Activated CD4-positive, alpha-beta memory T cell treated with anti-CD3 and anti-CD28 coated beads, Interleukin-2, amount 10 ng/mL, durations not matched to agents 7 days and 5 days (primary cell): ENCODE results near the gene TRAPPC2L. TPM values are rescaled to one million over a fixed set of nuclear protein-coding genes. Genes with fewer than 3 reads are reported as not detected.

ENCODE experiments used
- CTCF ChIA-PET: fragments of 350-600 bp; sonication (Branson Sonifier 250); formaldehyde crosslinking; loops from one replicate; lab custom pipeline; 2021; ENCODE audit warnings: antibody characterized with exemption, inconsistent platforms; lab: Charles Lee
- POLR2A ChIA-PET: fragments of 350-600 bp; sonication (Branson Sonifier 250); formaldehyde crosslinking; loops from one replicate; lab custom pipeline; 2021; ENCODE audit warnings: antibody characterized with exemption; lab: Charles Lee
- DNase-seq: peaks from one replicate; pipeline ENCODE4 v3.0.0-alpha.2; 2020
- H3K27ac Mint-ChIP-seq: one replicate; pipeline ENCODE4 v1.8.0; 2021; ENCODE audit warnings: mild to moderate bottlenecking, mixed read lengths
- H3K27me3 Mint-ChIP-seq: one replicate; pipeline ENCODE4 v1.8.0; 2021; ENCODE audit warnings: mixed read lengths
- H3K36me3 Mint-ChIP-seq: one replicate; pipeline ENCODE4 v1.8.0; 2021; ENCODE audit warnings: low read depth, mixed read lengths
- H3K4me1 Mint-ChIP-seq: one replicate; pipeline ENCODE4 v1.8.0; 2021; ENCODE audit warnings: mixed read lengths
- H3K4me3 Mint-ChIP-seq: one replicate; pipeline ENCODE4 v1.8.0; 2021; ENCODE audit warnings: mild to moderate bottlenecking, mixed read lengths
- H3K9me3 Mint-ChIP-seq: one replicate; pipeline ENCODE4 v1.8.0; 2021; ENCODE audit warnings: mixed read lengths
- total RNA-seq, 2 experiments: library from RNA; stranded (reverse); gene quantifications; one replicate each; pipeline ENCODE4 v1.2.3, GENCODE V29; 2021

The TRAPPC2L gene, protein sequence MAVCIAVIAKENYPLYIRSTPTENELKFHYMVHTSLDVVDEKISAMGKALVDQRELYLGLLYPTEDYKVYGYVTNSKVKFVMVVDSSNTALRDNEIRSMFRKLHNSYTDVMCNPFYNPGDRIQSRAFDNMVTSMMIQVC
- total RNA-seq, result 10 to 100 TPM; 44.9 to 45.8 TPM

DNA sequence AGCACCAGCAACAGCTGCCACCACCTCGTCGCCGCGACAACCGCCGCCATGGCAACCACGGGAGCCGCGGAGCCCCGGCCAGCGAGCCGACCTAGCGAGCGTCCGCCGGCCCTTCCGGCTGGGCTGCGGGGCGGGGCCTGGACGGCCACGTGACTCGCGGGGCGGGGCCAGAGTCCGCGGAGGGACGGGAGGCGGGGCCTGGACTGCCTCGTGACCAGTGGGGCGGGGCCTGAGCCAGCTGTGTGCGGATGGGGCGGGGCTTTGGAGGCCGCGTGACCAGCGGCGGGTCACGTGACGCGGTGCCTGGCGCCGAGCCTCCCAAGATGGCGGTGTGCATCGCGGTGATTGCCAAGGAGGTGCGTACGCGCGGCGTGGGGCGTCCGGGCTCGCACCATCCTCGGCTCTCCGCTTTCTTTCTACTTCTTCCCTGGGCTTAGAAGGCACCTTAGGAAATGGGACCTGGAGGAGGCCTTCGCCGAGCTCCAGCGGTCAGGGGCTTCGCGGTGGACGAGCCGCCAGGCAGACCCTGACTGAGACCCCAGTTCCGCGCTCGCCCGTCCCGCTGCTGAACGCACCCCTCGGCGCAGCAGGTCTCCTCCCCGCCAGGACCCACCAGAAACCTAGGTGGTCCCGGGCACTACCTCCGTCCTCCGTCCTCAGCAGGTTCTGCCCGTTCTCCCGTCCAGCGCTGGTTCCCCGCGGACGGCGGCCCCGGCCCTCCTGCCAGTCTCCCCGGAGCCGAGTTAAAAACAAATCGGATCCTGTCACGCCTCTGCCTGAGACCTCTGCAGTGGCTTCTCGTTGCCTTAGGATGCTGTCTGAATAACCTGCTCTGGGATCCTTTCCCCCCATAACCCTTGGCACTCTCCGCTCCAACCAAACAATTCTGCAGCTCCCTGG lies at the start of gene TRAPPC2L, which contains the start of gene GALNS:
TSS of gene TRAPPC2L (plus strand) at position 300 of the 900 bp plus-strand sequence. CDS start at position 324, 24 bp downstream.
TSS of gene GALNS (minus strand) at position 120 of the 900 bp plus-strand sequence. CDS start at position 50, 70 bp downstream.
- POLR2A ChIA-PET, result interaction anchor here (0.7 to 4.9 kb wide), 17 partner anchors 8 to 1165 kb away, joined by 3 to 59 read pairs (median 4); partner anchors contain the start of genes ACSF3, APRT, ZC3H18 and ZNF778
- H3K4me1 Mint-ChIP-seq, result peaks cover 33% of the 10 kb centered on the region
- peaks cover 23% of the 10 kb centered on the region for H3K36me3 Mint-ChIP-seq
- peak within 1 kb of the TSS; percentile 97 for H3K4me3 Mint-ChIP-seq
- no peaks in the 10 kb centered on the region for H3K9me3 Mint-ChIP-seq
- peak; percentile 99 for DNase-seq
- CTCF ChIA-PET, result interaction anchor here (0.7 to 2.9 kb wide), 13 partner anchors 11 to 390 kb away, joined by 3 to 36 read pairs (median 6); partner anchors contain the start of genes APRT and CDH15
- H3K27ac Mint-ChIP-seq, result peak within 1 kb of the TSS; percentile 82
- H3K27me3 Mint-ChIP-seq, result no peaks in the 10 kb centered on the region

DNA sequence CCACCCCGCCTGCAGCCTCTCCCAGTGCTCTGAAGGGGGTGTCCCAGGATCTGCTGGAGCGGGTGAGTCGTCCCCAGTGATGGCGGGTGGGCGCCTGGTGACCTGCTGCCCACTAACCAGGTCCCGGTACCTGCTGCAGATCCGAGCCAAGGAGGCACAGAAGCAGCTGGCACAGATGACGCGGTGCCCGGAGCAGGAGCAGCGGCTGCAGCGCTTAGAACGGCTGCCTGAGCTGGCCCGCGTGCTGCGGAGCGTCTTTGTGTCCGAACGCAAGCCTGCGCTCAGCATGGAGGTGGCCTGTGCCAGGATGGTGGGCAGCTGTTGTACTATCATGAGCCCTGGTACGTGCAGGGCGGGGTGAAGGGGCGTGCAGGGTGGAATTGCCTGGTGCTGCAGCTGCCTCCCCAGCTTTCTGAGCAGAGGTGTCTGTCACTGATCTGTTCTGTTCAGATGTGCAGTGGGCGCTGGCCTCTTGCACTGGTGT lies 49.7 kb upstream of the TRAPPC2L start:
- ChIA-PET CTCF (no interaction called here), POLR2A (interaction anchor here (11.5 kb wide), 1 partner anchor 23 kb away, joined by 249 read pairs; the partner anchor contains the start of gene PIEZO1)
- Mint-ChIP-seq H3K27ac (peak overlapping the region; percentile 10), H3K9me3 (no peaks in the 10 kb centered on the region), H3K36me3 (peaks cover 45% of the 10 kb centered on the region), H3K4me3 (no peak overlapping the region), H3K27me3 (no peaks in the 10 kb centered on the region), H3K4me1 (peaks cover 36% of the 10 kb centered on the region)
- DNase-seq, result no peak

DNA sequence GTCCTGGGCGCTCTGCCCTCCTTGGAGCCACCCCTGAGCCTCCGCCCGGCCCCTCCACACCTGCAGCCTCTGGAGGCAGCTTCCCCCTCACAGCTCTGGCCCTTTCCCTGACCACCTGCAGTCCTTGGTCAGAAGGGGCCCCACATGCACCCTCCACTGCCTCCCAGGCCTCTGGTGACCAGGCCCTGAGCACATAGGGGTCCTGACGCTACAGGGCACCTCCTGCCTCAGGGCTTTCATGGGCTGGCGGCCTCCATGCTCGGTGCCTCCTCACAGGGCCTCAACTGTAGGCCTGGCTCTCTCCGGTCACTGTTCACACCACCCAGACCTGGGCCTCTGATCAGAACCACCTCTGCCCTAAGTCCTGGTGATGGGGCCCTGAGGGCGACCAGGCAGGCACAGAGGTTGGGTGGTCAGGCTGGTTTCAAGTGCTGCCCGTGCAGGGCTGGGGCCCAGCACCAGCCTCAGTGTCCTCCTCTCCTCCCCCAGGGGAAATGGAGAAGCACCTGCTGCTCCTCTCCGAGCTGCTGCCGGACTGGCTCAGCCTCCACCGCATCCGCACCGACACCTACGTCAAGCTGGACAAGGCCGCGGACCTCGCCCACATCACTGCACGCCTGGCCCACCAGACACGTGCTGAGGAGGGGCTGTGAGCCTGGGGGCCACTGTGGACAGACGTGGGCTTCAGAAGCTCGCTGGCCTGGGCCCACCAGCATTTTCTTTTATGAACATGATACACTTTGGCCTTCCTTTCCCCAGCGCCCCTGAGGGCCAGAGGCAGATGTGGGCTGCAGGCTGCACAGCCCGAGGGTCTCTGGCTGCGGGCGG lies 49.1 kb upstream of the TRAPPC2L start:
- peaks cover 43% of the 10 kb centered on the region for H3K36me3 Mint-ChIP-seq
- DNase-seq, result no peak
- H3K27me3 Mint-ChIP-seq, result no peaks in the 10 kb centered on the region
- H3K9me3 Mint-ChIP-seq, result no peaks in the 10 kb centered on the region
- peaks cover 37% of the 10 kb centered on the region for H3K4me1 Mint-ChIP-seq
- H3K4me3 Mint-ChIP-seq, result peak overlapping the region; percentile 13
- ChIA-PET CTCF (no interaction called here), POLR2A (interaction anchor here (1.2 to 11.5 kb wide), 2 partner anchors 24 to 361 kb away, joined by 3 to 249 read pairs; partner anchors contain the start of gene PIEZO1)
- H3K27ac Mint-ChIP-seq, result peak overlapping the region; percentile 29

DNA sequence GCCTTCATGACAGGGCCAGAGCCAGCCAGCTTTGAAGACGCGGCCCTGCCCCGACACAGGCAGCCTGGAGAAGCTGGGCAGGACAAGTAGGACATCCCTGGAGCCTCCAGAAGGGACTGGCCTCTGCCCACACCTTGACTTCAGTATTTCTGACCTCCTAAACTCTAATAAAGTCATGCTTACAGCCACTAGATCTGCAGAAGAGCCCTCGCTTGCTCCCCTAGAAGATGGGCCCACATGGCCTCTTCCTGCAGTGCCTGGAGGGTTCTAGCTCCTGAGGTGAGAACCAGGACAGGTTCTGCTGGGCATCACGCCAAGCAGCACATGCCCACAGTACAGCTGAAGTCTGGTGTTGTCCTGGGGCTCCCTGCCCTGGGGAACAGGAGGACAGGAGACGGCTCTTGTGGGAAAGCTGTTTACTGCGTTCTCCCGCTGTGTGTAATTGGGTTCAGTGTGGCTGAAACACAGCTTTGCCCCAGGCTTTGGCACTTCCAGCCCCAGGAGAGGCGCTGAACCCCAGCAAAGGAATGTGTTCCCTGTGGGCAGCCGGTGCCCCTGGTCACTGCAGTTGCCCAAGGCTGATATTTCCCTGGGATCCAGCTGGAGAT lies 47.8 kb upstream of the TRAPPC2L start:
- CTCF ChIA-PET, result interaction anchor here (0.9 to 5.0 kb wide), 4 partner anchors 14 to 72 kb away, joined by 3 to 36 read pairs (median 15); partner anchors contain the start of genes GALNS and TRAPPC2L
- DNase-seq, result no peak
- peak overlapping the region; percentile 92 for H3K4me3 Mint-ChIP-seq
- peaks cover 42% of the 10 kb centered on the region for H3K36me3 Mint-ChIP-seq
- no peaks in the 10 kb centered on the region for H3K9me3 Mint-ChIP-seq
- peaks cover 40% of the 10 kb centered on the region for H3K4me1 Mint-ChIP-seq
- POLR2A ChIA-PET, result interaction anchor here (1.0 to 11.5 kb wide), 10 partner anchors 9 to 408 kb away, joined by 3 to 249 read pairs (median 5); partner anchors contain the start of genes ACSF3, GALNS, PIEZO1 and TRAPPC2L
- peak overlapping the region; percentile 32 for H3K27ac Mint-ChIP-seq
- H3K27me3 Mint-ChIP-seq, result no peaks in the 10 kb centered on the region

DNA sequence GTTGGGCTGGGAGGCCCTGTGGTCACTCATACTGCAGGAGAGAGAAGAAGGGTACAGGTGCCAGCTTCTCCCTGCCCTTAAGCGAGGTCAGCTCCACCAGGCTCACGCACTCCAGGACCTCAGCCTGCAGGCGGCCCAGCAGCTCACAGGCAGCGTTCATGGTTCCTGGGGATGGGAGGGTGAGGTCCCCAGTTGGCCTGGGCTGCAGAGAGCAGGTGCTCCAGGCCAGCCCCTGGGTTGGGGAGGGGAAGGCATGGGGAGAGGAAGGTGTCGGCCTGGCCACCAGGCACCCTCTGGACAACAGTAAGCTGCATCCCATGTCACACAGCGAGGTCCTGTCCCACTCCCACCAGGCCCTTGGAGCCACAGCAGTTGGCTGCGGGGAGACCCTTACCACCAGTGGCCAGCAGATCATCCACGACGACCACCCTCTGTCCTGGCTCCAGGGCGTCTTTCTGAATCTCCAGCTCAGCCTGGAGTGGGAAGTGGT lies 47.2 kb upstream of the TRAPPC2L start:
- ChIA-PET POLR2A (interaction anchor here (1.0 to 11.5 kb wide), 15 partner anchors 9 to 699 kb away, joined by 3 to 249 read pairs (median 4); partner anchors contain the start of genes ACSF3, GALNS, PIEZO1 and TRAPPC2L), CTCF (interaction anchor here (0.9 to 5.0 kb wide), 6 partner anchors 15 to 72 kb away, joined by 3 to 36 read pairs (median 14); partner anchors contain the start of genes GALNS and TRAPPC2L)
- no peaks in the 10 kb centered on the region for H3K9me3 Mint-ChIP-seq
- H3K4me3 Mint-ChIP-seq, result peak overlapping the region; percentile 92
- peak overlapping the region; percentile 88 for H3K27ac Mint-ChIP-seq
- no peak for DNase-seq
- peaks cover 37% of the 10 kb centered on the region for H3K36me3 Mint-ChIP-seq
- H3K4me1 Mint-ChIP-seq, result peaks cover 39% of the 10 kb centered on the region
- H3K27me3 Mint-ChIP-seq, result no peaks in the 10 kb centered on the region

DNA sequence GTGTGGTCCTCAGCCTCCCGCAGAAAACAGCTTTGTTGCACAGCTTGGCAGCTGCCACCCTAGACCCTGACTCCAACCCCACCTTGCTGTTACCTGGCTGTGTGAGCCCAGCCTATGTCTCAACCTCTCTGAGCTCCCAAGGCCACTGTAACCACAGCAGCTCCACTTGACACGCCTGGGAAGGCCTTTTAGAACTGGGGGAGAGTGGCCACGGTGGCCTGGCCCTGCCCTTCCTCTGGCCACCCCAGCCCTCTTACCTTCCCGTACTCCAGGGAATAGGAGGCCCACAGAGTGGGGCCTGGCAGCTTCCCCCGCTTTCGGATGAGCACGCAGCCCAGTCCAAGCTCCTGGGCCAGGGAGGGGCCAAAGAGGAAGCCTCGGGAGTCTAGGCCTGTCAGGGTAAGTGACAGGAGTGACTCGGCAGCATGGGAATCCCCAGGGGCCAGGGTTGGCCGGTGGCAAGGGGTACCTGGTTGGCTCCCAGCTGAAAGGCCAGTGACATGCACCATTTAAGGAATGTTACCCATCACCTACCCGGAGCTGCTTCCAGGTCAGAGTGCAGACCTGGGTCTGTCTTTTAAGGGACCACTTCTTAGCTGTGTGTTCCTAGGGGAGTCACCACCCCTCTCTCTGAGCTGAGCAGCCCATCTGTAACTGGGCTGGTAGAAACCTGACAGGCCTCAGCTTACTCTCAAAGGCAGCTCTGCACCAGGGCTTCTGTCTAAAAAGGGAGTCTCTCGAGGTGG lies 46.6 kb upstream of the TRAPPC2L start:
- peaks cover 34% of the 10 kb centered on the region for H3K36me3 Mint-ChIP-seq
- CTCF ChIA-PET, result interaction anchor here (1.7 to 5.0 kb wide), 5 partner anchors 26 to 73 kb away, joined by 4 to 36 read pairs (median 19); partner anchors contain the start of genes GALNS and TRAPPC2L
- no peaks in the 10 kb centered on the region for H3K9me3 Mint-ChIP-seq
- H3K4me1 Mint-ChIP-seq, result peaks cover 36% of the 10 kb centered on the region
- no peaks in the 10 kb centered on the region for H3K27me3 Mint-ChIP-seq
- POLR2A ChIA-PET, result interaction anchor here (0.9 to 11.5 kb wide), 18 partner anchors 9 to 699 kb away, joined by 3 to 249 read pairs (median 4); partner anchors contain the start of genes ACSF3, GALNS, PIEZO1 and TRAPPC2L
- peak overlapping the region; percentile 92 for H3K4me3 Mint-ChIP-seq
- H3K27ac Mint-ChIP-seq, result peak overlapping the region; percentile 88
- no peak for DNase-seq

DNA sequence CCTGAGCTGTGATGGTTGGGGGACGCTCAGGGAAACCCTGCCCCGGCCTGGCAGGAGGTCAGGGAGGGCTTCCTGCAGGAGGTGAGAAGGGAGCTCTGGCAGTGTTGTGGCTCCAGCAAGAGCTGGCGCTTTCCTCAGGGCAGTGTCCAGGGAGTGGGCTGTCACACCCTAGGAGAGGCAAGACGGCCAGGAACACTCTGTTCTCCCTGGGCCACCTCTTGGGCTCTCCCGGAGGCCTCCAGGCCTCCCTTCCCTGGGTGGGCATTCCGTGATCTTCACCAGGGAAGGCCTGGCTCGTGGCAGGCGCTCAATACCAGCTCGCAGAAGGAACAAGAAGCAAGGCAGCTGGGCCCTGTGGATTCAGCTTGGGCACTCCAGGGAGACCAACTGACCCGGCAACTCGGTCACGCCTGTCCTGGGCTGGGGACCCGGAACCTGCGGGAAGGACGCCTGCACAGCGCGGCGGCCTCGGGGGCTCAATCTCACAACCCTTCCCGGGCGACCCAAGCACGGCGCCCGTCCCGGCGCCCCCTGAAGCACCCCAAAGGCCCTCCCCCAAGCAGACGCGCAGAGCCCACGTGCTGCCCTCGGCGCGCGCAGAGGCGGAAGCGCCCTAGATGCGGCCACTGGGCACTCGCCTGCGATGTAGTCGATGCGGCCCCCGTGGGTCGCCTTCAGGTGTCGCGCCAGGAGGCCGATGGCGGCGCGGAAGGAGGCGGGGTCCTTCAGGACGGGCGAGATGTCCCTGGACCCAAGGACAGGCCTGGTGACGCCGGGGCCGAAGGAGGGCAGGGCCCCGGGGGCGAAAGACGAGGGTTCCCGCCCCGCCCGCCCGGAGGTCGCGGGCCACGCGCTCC lies 45.8 kb upstream of the TRAPPC2L start:
- H3K4me1 Mint-ChIP-seq, result peaks cover 33% of the 10 kb centered on the region

DNA sequence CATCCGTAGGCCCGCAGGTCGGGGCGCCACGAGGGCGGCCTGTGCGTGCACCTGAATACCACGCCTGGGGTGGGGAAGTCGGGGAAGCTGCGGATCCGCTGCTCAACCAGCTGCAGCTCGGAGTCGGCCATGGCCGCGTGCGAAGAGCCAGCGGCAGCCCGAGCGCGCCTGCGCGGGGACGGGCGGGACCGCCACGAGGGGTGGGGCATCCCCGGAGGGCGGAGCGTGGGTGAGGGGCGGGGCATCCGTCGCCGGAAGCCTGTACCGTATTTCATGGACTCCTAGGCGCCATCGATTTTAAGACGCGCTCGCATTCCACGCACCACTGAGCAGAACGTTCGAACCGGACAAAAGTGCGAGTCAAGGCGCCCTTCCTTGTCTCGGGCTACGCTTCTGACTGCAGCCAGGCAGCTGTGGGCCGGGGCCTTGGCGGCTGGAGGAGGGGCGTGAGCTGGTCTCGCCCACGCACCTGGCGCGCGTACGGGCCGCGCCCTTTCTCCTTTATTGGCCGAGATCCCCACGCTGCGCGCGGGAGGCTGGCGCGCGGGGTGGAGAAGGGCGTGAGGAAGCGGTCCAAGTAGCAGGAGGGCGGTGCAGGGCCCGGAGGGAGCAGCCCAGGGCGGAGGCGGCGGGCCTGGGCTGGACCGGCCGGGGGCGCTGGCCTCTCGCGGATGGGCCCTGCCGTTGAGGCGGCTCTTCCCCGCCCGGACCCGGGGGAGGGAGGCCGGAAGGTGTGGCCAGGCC lies 45.0 kb upstream of the TRAPPC2L start, which contains the start of gene APRT:
TSS of gene APRT (minus strand) at position 160 of the 744 bp plus-strand sequence. CDS start at position 131, 29 bp downstream.
- Mint-ChIP-seq H3K4me3 (peak within 1 kb of the TSS; percentile 92), H3K36me3 (peaks cover 25% of the 10 kb centered on the region), H3K9me3 (no peaks in the 10 kb centered on the region), H3K27ac (peak within 1 kb of the TSS; percentile 99), H3K4me1 (peaks cover 33% of the 10 kb centered on the region), H3K27me3 (no peaks in the 10 kb centered on the region)
- peak; percentile 97 for DNase-seq
- POLR2A ChIA-PET, result interaction anchor here (0.7 to 11.5 kb wide), 16 partner anchors 8 to 1062 kb away, joined by 3 to 249 read pairs (median 4); partner anchors contain the start of genes ACSF3, CDT1, GALNS and MVD
- CTCF ChIA-PET, result interaction anchor here (0.8 to 5.0 kb wide), 9 partner anchors 10 to 406 kb away, joined by 3 to 36 read pairs (median 6); partner anchors contain the start of genes CDH15, GALNS, TRAPPC2L and ZNF778

More for the DNA sequence above, 45.8 kb upstream of the TRAPPC2L start:
- ChIA-PET CTCF (interaction anchor here (1.7 to 5.0 kb wide), 6 partner anchors 27 to 406 kb away, joined by 4 to 36 read pairs (median 14); partner anchors contain the start of genes GALNS, TRAPPC2L and ZNF778), POLR2A (interaction anchor here (0.9 to 11.5 kb wide), 20 partner anchors 7 to 698 kb away, joined by 3 to 249 read pairs (median 4); partner anchors contain the start of genes ACSF3, CDT1, GALNS and MVD)
- Mint-ChIP-seq H3K27ac (peak overlapping the region; percentile 88), H3K27me3 (no peaks in the 10 kb centered on the region), H3K9me3 (no peaks in the 10 kb centered on the region), H3K4me3 (peak overlapping the region; percentile 92), H3K36me3 (peaks cover 31% of the 10 kb centered on the region)
- peak; percentile 72 for DNase-seq
